Measurements from ENCODE around the gene DNAL1.

DNAL1 gene

DNA sequence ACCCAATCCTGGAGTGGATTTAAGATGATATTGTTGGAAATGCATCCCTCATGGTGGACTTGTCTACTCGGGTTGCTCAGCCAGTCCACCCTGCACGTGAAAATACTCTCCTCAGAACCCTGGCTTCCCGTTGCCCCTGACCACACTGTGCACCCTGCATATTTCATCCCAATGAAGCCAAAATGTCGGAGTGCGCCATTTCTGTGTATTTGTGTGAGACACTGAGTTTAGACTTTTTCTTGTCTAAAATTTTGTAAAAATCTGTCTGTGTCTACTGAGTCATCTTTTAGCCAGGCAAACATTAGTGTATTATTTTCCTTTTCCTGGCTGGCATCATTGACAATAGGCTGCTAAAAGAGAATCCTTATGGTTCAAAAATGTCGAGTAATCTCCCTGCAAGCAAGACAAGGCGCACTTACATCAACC is 69.9 kb downstream of the DNAL1 start:
- DNase-seq (ENCODE audit: low spot score): peak; percentile 36
- ChIA-PET CTCF (no interaction called here), POLR2A (ENCODE audit: low non-redundant PET) (no interaction called here)
- H3K27ac ChIP-seq: peak overlapping the region; percentile 97
- TF ChIP-seq, protein P1, sequence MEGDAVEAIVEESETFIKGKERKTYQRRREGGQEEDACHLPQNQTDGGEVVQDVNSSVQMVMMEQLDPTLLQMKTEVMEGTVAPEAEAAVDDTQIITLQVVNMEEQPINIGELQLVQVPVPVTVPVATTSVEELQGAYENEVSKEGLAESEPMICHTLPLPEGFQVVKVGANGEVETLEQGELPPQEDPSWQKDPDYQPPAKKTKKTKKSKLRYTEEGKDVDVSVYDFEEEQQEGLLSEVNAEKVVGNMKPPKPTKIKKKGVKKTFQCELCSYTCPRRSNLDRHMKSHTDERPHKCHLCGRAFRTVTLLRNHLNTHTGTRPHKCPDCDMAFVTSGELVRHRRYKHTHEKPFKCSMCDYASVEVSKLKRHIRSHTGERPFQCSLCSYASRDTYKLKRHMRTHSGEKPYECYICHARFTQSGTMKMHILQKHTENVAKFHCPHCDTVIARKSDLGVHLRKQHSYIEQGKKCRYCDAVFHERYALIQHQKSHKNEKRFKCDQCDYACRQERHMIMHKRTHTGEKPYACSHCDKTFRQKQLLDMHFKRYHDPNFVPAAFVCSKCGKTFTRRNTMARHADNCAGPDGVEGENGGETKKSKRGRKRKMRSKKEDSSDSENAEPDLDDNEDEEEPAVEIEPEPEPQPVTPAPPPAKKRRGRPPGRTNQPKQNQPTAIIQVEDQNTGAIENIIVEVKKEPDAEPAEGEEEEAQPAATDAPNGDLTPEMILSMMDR (conservative IDR thresholded peaks at IDR 0.05; ENCODE audit: low read depth): no peak

DNA sequence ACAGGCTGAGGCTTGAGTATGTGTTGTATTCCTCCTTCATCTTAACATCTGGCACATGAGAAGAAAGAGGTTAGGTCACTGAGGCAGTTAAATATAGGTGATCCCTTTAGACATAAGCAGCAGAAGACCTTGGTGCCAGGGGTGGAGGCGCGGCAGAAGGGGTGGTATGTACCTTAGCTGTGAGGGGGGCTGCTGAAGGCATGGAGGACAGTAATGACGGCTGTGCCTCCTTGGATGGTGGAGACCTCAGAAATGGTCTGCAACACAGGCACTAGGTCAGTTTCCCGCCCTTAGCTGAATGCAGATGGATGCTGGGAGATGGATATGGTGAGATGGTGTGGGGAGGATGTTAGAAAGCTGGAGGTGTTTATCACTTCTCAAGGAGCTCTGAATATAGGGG is 70.9 kb downstream of the DNAL1 start:
- POLR2A ChIA-PET (ENCODE audit: low non-redundant PET): no interaction called here
- TF ChIP-seq, protein P1 (conservative IDR thresholded peaks at IDR 0.05; ENCODE audit: low read depth): no peak
- DNase-seq (ENCODE audit: low spot score): no peak
- H3K27ac ChIP-seq: peak overlapping the region; percentile 58
- CTCF ChIA-PET: interaction anchor here (0.6 kb wide), 1 partner anchor 145 kb away, joined by 4 read pairs; no protein-coding TSS in a partner anchor

DNA sequence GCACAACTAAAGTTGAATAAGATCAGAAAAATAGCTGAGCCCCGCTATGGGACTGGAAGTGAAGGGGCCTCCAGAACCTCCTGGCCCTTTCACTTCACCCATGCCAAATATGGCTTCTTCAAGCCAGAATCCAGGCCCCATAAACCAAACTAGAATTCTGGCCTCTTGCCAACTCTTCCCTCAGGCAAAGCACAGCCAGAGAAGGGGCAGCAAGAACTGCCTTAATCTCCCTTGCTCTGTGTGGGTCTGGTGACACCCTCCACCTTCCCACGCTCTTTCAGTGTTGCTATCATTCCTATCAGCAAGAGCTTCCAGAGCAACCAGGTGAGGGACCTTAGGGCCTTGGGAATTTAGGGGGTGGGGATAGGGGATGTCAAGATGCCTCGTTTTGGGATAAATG is 72.5 kb downstream of the DNAL1 start:
- POLR2A ChIA-PET (ENCODE audit: low non-redundant PET): no interaction called here
- CTCF ChIA-PET: interaction anchor here (0.6 to 1.4 kb wide), 3 partner anchors 12 to 118 kb away, joined by 3 to 4 read pairs (median 3); no protein-coding TSS in a partner anchor
- DNase-seq (ENCODE audit: low spot score): no peak
- peak overlapping the region; percentile 56 for H3K27ac ChIP-seq
- TF ChIP-seq, protein P1 (conservative IDR thresholded peaks at IDR 0.05; ENCODE audit: low read depth): no peak

DNA sequence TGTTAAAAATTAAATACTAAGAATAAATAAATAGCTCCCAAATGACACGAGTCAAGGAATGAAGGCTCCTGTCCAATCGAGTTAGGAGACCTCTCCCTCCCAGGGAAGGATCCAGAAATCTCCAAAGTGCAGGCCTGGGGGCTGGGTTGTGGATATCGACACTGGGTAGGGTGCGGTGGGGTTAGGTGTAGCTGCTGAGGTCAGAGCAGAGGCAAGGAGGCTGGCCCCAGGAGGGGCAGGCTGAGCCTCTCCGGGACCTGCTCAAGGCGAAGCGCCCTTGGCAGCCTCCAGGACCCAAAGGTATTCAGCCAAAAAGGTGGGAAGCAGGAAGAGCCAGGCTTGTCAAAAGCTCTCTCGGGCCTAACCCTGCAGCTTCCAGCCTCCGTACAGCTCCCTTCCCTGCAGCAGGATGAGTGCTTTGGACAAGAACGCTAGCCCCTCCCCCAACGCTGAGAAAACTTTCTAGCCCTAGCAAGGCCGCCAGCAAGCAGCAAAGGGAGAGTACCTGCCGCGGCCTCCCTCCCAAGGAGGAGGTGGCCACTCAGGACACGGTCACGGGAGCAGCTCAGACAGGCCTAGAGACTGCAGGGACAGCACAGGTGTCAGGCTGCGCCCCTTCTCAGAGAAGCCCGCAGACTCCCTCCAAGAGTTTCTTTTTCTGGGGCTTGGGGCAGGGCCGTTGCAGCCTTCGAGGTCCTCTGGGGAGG is 73.1 kb downstream of the DNAL1 start:
- TF ChIP-seq, protein P1 (conservative IDR thresholded peaks at IDR 0.05; ENCODE audit: low read depth): no peak
- ChIA-PET CTCF (interaction anchor here (0.6 to 1.4 kb wide), 3 partner anchors 11 to 118 kb away, joined by 3 to 4 read pairs (median 3); no protein-coding TSS in a partner anchor), POLR2A (ENCODE audit: low non-redundant PET) (no interaction called here)
- peak overlapping the region; percentile 56 for H3K27ac ChIP-seq
- no peak for DNase-seq (ENCODE audit: low spot score)

DNA sequence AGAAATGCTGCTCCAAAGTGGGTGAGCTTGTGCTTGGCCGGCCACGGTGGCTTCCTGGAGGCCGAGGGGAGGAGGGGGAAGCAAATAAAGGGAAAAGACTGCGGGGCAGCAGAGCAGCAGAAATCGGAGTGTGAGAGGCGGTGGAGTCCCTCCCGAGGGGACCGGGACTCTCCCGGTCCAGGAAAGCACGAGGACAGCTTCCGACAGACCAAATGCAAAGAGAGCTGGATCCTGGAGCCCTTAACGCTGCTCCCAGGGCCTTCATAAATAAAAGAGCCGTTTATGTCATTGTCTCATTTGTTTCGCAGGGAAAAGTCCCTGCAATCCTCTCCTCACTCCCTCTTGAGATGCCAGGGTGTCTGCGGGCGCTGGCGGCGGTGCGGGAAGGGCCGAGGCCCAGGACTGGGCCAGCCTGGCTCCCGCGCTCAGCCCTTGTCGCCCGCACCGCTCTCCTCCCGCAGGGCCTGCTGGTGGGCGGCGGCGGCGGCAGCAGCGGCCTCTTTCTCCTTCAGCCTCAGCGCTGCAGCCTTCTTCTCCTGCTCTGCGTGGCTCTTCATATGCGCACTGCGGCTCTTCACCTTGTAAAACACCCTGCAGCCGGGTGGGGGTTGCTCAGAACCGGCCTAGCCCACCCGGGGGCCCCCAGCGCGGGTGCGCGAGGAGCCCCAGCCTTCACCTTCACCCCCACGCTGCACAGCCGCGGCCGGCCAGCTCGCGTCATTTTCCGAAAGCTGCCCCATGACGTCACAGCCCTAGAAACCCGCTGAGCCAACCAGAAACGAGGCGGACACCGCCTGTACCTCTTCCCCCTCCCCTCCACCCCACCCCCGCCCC is 73.8 kb downstream of the DNAL1 start:
- CTCF ChIA-PET: no interaction called here
- POLR2A ChIA-PET (ENCODE audit: low non-redundant PET): no interaction called here
- no peak for DNase-seq (ENCODE audit: low spot score)
- TF ChIP-seq, protein P1 (conservative IDR thresholded peaks at IDR 0.05; ENCODE audit: low read depth): no peak
- H3K27ac ChIP-seq: peak overlapping the region; percentile 56

DNA sequence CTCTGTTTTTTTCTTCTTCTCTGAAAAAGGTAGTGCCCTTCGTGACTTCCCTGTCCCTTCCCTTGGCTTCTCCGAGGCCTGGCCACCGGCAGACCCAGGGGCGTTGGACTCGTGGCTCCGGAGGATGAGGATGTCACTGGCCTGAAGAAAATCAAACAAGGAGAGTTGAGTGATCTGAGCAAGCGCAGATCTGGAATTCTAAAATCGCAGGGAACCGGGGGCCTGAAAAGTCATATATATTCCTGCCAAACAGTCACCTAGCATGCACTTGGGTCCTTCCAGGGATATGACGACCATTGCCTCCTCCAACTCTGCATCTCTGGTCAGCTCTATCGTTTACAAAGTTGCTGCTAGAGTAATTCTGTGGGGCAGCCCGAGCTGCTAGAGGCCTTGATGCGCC is 74.6 kb downstream of the DNAL1 start:
- TF ChIP-seq, protein P1 (conservative IDR thresholded peaks at IDR 0.05; ENCODE audit: low read depth): no peak
- ChIA-PET POLR2A (ENCODE audit: low non-redundant PET) (no interaction called here), CTCF (no interaction called here)
- H3K27ac ChIP-seq: peak overlapping the region; percentile 56
- no peak for DNase-seq (ENCODE audit: low spot score)

Data from RWPE1 (cell line).